NCI-H460 (cell line): ENCODE data around the gene FTCDNL1. TPM values are rescaled to one million over a fixed set of nuclear protein-coding genes. Genes with fewer than 3 reads are reported as not detected.

ENCODE experiments used
- DNase-seq: peaks from one replicate; pipeline ENCODE4 v3.0.0-alpha.2; 2016; ENCODE audit warnings: low read depth; ENCODE audit errors: extremely low read depth
- total RNA-seq: library from RNA; depleted of rRNA; stranded (reverse); fragments of >200 nt; shearing (Covaris generic); gene quantifications from 2 replicates; pipeline ENCODE4 v1.2.3, GENCODE V29; 2014

FTCDNL1 gene
- total RNA-seq, 1 experiment from 2014 or later, result 2.1 TPM

DNA sequence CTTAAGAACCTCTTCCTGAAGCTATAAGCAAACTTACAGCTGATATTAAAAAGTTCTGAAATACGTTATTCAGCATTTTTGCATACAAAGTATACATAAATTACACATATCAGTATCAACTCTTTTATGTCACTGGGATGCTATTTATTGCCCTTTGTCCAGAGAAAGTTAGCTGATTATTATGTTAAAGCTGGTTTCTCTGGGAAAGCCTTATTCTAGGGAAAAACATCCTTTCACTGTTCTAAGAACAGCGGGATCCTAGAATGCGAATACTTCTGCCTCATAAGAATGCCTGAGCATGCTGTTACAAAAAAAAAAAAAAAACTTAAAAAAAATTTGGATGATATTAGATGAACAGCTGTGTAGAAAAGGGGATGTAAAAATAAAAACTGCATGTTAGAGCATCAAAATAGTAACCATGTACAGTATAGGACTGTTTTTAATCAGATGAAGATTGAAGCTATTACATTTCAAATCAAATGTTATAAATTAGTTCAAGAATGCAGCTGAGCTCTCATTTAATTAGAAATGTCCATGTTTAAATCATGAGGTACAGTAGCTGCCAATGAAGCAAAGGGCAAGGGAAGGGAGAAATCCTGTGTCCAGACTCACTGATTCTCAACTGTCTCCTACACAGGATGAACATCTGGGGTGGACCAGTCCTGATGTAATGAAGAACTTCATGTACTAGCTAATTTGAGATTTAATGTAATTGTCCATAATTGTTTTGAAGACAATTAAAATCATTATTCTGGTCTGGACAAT, 8.2 kb downstream of the FTCDNL1 start:
- no peak for DNase-seq

GRCh38 chr2:199841409-199841808, 9.6 kb downstream of the FTCDNL1 start:
- DNase-seq, result no peak

GRCh38 chr2:199838399-199838798, 12.6 kb downstream of the FTCDNL1 start:
- DNase-seq, result no peak

DNA sequence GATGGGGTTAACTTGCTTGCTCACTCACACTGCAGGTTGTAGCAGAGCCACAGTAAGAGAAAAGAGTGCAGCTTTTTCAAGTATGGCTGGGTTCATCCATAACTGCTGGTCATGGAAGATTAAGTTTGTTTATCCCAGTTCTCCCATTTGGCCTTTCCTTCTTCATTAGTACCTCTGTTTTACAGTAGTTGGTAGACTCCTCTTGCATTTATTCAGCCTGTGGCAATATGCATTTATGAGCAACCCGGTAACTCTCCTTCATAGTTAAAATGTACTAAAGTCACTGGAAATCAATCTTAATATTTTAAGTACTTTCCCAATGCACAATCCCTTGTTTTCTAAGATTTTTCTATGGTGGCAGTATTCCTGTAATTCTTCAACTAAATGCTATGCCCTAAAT, 14.0 kb downstream of the FTCDNL1 start:
- DNase-seq, result no peak

GRCh38 chr2:199833525-199833924, 17.5 kb downstream of the FTCDNL1 start:
- no peak for DNase-seq

DNA sequence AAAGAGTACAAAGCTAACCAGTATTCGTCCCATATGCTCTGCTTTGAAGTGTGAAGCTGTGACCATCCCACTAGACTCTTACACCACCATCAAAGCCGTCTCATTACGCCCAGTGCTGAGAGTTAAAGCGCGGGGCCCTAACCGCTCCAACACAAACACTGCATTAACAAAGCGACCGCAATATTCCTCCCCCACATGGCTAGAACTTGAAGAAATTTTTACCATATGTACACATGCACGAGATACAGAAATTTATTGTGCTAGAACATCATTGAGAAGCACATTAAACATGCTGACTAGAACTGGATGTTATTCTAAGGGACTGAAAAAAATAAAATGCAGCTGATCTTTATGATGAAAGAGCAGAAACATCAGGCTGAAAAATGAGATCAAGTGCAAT, 20.5 kb downstream of the FTCDNL1 start:
- DNase-seq, result no peak

- no peak for DNase-seq
These were observed 21.4 kb downstream of the FTCDNL1 start for GRCh38 chr2:199829628-199830027.

DNA sequence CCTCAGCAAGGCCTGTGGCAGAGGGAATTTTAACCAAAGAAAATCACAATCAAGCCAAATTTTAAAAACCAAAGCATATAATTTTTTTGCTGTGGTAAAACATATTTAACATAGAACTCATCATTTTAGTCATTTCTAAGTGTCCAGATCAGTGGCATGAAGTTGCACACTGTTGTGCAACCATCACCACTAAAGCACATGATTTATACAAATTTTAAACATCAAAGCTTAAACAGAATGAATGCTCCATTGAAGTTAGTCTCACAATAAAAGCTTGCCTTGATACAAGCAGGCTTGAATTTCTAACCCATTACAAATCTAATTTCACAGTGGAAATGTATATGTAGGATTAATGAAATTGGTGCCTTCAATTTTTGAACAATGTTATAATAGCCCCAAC, 31.2 kb downstream of the FTCDNL1 start:
- DNase-seq, result no peak

DNA sequence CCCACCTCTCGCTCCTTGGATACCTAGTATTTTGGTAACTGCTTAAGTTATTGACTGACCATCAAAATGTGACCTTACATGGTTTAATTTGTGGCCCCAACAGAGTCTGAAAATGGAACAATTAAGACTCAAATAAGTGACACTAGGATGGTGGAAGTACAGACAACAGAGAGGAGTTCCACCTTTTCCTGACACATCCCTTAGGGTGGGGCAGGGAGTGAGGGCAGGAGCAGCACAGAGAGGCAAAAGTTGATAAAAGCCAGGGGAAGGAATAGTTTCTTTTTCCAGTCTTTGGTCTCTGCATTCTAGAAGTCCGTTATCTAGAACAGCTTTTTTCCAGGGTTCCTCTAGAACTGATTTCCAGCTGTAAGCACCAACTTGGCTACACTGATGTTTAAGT, 32.2 kb downstream of the FTCDNL1 start:
- no peak for DNase-seq

GRCh38 chr2:199818026-199818425, 33.0 kb downstream of the FTCDNL1 start:
- no peak for DNase-seq

DNA sequence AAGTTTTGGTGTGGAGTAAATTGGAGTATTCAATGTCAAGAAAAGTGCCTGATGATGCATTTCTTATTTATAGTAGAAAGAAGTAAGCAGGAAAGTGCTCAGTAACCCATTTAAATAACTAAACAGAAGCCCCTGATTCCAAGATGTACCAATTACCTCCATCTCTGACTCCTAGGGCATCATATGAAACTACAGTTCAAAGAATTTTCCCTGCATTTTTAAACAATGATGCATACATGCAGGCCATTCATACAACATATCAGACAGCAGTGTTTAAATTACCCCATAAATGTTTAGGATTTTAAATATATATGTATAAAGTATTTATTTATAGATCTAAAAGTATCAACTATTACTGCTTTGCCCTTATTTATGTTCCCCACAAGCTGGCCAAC, 36.2 kb downstream of the FTCDNL1 start:
- DNase-seq, result no peak

DNA sequence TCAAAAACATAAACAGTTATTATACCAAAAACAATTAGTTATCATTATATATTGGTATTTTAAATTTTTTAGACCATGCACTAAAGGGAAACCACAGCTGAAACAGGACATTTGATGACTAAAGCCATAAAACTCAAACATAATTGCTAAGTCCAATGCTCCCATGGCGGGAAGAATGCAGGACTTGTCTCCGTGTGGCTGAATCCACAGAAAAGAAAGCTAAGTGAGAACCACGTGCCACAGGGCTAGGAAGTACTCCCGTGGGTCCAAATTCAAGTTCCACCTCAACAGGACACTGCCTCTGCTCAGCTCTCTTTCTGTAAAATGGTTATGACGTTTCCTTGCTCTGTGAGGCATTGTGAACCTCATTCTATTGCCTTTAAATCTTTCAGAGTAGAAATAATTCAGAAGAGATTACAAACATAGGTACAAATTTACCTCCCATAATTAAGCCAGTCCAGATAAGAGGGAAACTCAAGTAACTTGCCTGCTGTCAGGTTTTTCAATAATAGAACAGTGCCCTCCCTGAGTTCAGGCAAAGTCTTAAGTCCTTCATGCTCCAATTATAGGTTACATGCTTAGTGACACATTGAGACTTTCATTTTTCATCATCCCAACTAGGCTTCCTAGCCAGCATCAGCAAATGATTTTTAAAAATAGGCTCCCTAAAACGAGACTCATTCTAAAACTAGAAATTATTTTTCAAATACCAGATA, 36.7 kb downstream of the FTCDNL1 start:
- DNase-seq, result no peak

- no peak for DNase-seq
These were observed 38.5 kb downstream of the FTCDNL1 start for GRCh38 chr2:199812493-199812892.

DNA sequence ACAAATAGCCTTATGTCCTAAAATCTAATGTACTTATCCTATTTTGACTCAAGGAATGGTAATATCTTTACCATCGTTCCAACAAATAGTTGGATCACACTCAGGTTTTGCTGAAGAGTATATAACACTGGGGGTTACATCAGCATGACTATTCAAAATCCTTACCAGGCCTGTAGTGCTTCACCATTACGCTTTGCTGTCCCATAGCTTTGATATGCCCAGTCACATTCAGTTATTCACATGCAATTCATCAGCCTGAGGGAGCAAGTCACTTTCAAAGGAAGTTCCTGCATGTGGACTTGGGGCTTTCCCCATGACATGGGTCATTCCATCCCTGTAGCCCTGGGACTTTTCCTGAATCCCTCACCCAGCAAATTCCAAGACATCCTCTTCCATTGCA, 39.6 kb downstream of the FTCDNL1 start:
- DNase-seq, result no peak

DNA sequence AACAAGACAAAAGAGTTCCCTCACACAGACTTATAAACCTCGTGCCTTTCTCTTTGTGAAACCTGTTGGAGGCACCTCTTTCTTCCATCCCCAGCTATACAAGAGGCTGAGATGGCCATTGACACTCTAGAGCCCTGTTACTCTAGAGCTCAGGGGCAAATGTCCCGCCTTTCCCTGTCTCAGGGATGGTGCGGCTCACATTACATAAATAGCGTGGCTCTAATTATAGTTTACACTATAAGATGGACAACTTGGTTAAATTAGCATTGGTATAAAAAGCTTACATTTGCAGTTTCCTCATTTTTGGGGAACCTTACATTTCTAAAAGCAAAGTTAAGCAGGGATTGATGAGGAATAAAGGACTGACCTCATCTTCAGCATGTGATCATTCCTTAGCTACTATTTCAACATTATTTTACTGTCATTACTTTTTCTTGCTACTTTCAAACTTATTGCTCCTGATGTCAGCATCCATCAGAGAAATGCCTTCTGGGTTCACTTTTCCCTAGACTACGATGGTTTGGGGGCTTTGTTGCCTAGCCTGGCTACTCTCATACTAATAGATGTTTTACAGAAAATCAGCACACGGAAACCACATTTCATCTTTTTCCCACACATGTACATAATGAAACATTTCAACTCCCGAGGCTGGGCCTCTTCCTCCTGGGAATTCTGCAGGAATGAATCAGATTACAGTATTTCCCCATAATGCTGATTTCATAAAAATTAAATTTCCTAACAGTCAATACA, 40.4 kb downstream of the FTCDNL1 start:
- DNase-seq, result no peak

- DNase-seq, result no peak
These were observed 43.0 kb downstream of the FTCDNL1 start for GRCh38 chr2:199807966-199808365.

- no peak for DNase-seq
These were observed 44.8 kb downstream of the FTCDNL1 start for GRCh38 chr2:199806179-199806578.

DNA sequence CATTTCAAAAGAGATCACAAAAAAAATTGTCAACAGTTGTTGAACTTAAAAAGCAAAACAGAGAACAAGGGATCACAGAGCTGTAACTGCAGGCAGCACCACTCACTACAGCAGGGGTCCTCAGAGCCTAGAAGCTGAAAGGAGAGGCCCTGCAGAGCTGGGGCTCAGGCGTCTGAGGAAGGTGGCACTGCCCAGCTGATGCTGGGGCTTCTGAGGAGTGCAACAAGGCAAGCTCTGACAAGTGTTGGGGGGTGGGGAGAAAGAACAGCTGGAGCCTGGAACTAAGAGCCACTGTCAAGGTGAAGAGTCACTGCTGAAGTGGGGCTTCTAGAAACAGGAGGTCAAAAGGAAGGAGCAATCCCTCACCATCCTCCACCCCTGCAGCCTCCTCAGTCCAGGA, 46.2 kb downstream of the FTCDNL1 start:
- no peak for DNase-seq

DNA sequence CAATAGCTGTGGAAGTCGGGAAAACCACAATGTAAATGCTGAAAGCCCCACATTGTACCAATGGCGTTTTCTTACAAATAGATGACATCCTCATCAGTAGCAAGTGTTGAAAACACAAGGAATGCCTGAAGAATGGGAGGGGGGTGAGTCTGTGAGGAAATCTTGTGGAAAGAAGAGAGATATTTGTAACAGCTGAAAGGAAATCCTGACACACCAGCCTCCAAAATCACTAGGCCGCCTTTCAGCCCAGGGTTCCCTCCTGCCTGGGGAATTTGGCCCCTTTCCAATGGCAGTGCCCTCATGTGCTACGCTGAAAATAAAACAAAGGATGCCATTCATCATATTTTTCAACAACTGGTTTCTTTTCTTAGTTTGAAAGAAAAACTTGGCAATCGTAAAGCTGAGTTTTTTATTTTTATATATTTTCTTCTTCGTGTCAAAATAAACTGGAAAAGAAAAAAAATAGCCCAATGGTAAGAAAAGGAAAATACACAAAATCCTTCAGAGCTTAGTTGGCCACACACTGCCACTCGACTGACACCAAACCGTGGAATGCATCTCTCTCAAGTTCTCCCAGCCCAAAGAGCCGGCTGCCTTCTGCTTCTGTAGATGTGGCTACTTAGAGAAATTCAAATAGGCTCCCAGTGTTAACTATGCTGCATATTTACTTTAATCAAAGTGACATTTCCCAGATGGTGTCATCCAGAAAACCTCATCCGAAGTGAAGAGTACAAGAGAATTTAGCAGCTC, 52.0 kb downstream of the FTCDNL1 start:
- no peak for DNase-seq

DNA sequence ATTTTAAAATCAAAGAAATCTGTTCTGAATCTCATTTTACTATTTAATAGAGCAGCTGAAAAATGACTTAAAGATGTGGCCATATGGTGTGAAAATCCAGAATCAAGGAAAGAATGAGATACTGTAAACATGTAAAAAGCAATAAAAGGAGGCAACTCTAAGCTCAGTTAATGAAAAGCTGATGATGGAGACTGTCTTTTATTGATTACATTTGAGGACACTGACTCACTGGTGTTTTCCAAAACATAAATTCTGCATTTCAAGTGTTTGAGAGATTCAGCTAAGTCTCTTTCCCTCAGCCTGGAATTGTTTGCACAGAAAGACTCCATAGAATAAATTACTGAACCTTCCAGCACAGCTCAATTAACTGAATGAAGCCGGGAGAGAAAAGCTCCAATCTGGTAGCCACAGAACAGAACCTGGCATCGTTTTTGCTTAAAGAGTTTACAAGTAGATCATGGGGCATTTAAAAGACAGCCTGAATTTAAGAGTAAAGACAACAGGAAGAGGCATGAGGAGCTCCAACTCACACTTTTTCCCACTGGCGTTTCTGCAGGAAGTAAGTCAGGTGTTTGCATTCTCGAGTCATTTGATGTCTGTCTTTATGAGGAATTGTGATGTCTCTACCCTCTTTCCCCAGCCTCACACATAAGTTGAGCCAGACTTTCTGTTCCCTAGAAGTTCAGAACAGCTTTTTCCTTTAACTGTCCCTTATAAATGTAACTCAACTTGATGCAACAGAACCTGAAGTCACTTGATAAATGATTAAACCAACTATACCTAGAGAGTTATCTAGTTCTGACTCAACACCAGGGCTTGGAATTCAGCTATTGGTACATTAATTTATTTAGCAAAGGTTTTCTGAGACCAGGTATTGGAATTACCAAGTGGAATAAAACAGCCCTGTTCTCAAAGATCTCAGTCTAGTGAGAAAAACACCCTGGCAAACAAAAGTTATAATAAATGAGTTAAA, 53.3 kb downstream of the FTCDNL1 start:
- no peak for DNase-seq
